Gastroesophageal sphincter (tissue), 4 donors: ENCODE measurements around the gene CARS2. TPM values are rescaled to one million over a fixed set of nuclear protein-coding genes. Genes with fewer than 3 reads are reported as not detected.

Source experiments
- ATAC-seq: fragments of 150-250 bp; one replicate; pipeline ENCODE4 v1.9.1; 2016; ENCODE audit warnings: mild to moderate bottlenecking, moderate library complexity
- H3K27ac ChIP-seq, 4 donors: fragments of 200-600 bp; sonication (generic) in 3 of 4; 1 replicate in 3 of 4; 2 replicates in 1 of 4; pipeline ENCODE4 v1.5.1; 2016 to 2019
- H3K27me3 ChIP-seq: fragments of 200-600 bp; sonication (generic); one replicate; pipeline ENCODE4 v1.5.1; 2019
- H3K36me3 ChIP-seq, 2 donors: fragments of 200-600 bp; sonication (generic); one replicate each; pipeline ENCODE4 v1.5.1; 2019; ENCODE audit warnings: control low read depth in 1 of 2
- H3K4me1 ChIP-seq, 3 donors: fragments of 200-600 bp; sonication (generic); 1 replicate in 2 of 3; 2 replicates in 1 of 3; pipeline ENCODE4 v1.5.1; 2016 to 2019; ENCODE audit warnings: control low read depth in 2 of 3
- H3K4me3 ChIP-seq, 2 donors: fragments of 200-600 bp; sonication (generic); one replicate each; pipeline ENCODE4 v1.5.1; 2019; ENCODE audit warnings: mild to moderate bottlenecking in 1 of 2, moderate library complexity in 1 of 2
- H3K9me3 ChIP-seq, 3 donors: fragments of 200-600 bp; sonication (generic); one replicate each; pipeline ENCODE4 v1.5.1; 2017 to 2019; ENCODE audit warnings: control low read depth in 2 of 3
- CTCF ChIP-seq, 4 experiments: fragments of 200-600 bp in 2 of 4; fragments of 450-650 bp in 2 of 4; sonication (generic) in 1 of 4; IDR thresholded peaks; one replicate each; pipeline ENCODE4 v1.5.1; 2017 to 2019; ENCODE audit warnings: antibody characterized with exemption in 4 of 4, mild to moderate bottlenecking in 2 of 4, moderate library complexity in 2 of 4
- EP300 ChIP-seq: sonication (generic); formaldehyde crosslinking; IDR thresholded peaks from one replicate; pipeline ENCODE4 v1.6.1; 2017; ENCODE audit warnings: antibody characterized with exemption, mild to moderate bottlenecking
- POLR2A ChIP-seq, 2 donors: fragments of 450-650 bp; IDR thresholded peaks; one replicate each; pipeline ENCODE4 v1.6.1; 2017; ENCODE audit warnings: antibody characterized with exemption in 2 of 2, mild to moderate bottlenecking in 2 of 2, moderate library complexity in 1 of 2
- POLR2AphosphoS5 ChIP-seq: sonication (generic); formaldehyde crosslinking; IDR thresholded peaks from one replicate; pipeline ENCODE4 v1.6.1; 2017; ENCODE audit warnings: antibody characterized with exemption
- WGBS, 2 donors: methylation state at CpG; one replicate each; pipeline ENCODE4 v1.1.5; 2018; ENCODE audit warnings: low coverage in 1 of 2; 5-methylcytosine and 5-hydroxymethylcytosine counted together
- total RNA-seq, 4 donors: library from RNA; depleted of rRNA; stranded (reverse); fragments of >200 nt; gene quantifications; one replicate each; pipeline ENCODE4 v1.1.0, GENCODE V29; 2016

The CARS2 gene
- total RNA-seq, 4 donors from 2014 or later, result 36.6 to 69.1 (median 53.8) TPM

GRCh38 chr13:110647365-110647737 is 58.6 kb downstream of the CARS2 start:
- no peak for ATAC-seq
- no peak overlapping the region for H3K4me3 ChIP-seq
- peaks cover 0 to 15% (median 5%) of the 10 kb centered on the region in 3 donors for H3K4me1 ChIP-seq
- TF ChIP-seq CTCF (IDR thresholded peaks at IDR 0.05) (no peak), POLR2AphosphoS5 (no peak), POLR2A (IDR thresholded peaks at IDR 0.05) (no peak), EP300 (no peak)
- 69% methylated on average over 7 of the region's 10 CpGs; no CpG with 5 or more reads in 1 of the 2 donors for WGBS, 2 donors
- H3K27ac ChIP-seq, result no peak overlapping the region
- H3K27me3 ChIP-seq, result no peaks in the 10 kb centered on the region
- peaks cover 0 to 75% of the 10 kb centered on the region in 2 donors for H3K36me3 ChIP-seq
- H3K9me3 ChIP-seq, result no peaks in the 10 kb centered on the region

GRCh38 chr13:110646442-110647364 is 59.2 kb downstream of the CARS2 start:
- TF ChIP-seq CTCF (IDR thresholded peaks at IDR 0.05), result no peak
- TF ChIP-seq POLR2A (IDR thresholded peaks at IDR 0.05), result no peak
- TF ChIP-seq EP300, result no peak
- TF ChIP-seq POLR2AphosphoS5, result no peak
- no peak for ATAC-seq
- Histone ChIP-seq H3K4me3 (no peak overlapping the region), H3K27ac (no peak overlapping the region), H3K36me3 (peaks cover 0 to 76% of the 10 kb centered on the region in 2 donors), H3K27me3 (no peaks in the 10 kb centered on the region), H3K9me3 (no peaks in the 10 kb centered on the region), H3K4me1 (peaks cover 0 to 17% (median 5%) of the 10 kb centered on the region in 3 donors)
- WGBS, 2 donors, result 86 to 100% methylated on average over 2 to 10 of the region's 29 CpGs

DNA sequence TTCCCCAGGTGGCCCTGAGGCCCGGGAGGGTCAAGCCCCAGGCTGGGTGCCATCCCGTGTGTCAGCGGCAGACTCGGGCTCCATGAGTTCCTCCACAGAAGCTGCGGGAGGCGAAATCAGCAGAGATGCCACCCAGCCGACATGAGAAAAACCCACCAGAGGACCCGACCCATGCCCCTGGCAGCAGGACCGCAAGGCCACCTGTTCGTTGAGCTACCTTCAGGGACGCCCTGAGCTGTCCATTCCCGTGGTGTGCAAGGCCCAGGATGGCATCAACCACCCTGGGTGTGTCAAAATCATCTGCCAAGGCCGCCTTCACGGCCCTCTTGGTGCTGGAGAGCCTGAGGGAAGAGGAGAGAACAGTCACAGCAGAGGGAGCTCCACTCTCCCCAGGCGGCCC is 60.2 kb downstream of the CARS2 start:
- H3K4me1 ChIP-seq, result peaks cover 0 to 26% (median 12%) of the 10 kb centered on the region in 3 donors
- no peak overlapping the region for H3K4me3 ChIP-seq
- peaks cover 0 to 80% of the 10 kb centered on the region in 2 donors for H3K36me3 ChIP-seq
- H3K9me3 ChIP-seq, result no peaks in the 10 kb centered on the region
- TF ChIP-seq EP300, result no peak
- no peak for TF ChIP-seq POLR2A (IDR thresholded peaks at IDR 0.05)
- TF ChIP-seq CTCF (IDR thresholded peaks at IDR 0.05), result no peak
- no peak for TF ChIP-seq POLR2AphosphoS5
- H3K27me3 ChIP-seq, result no peaks in the 10 kb centered on the region
- WGBS, 2 donors, result 67% methylated on average over 1 of the region's 15 CpGs; no CpG with 5 or more reads in 1 of the 2 donors
- H3K27ac ChIP-seq, result no peak overlapping the region
- ATAC-seq, result no peak

GRCh38 chr13:110644892-110645521 is 60.9 kb downstream of the CARS2 start:
- ATAC-seq, result peak; percentile 64
- peak; percentile 26 for TF ChIP-seq POLR2AphosphoS5
- peak in 2 of 4 experiments; percentile 20 to 53 for TF ChIP-seq CTCF (IDR thresholded peaks at IDR 0.05)
- TF ChIP-seq EP300, result no peak
- WGBS, 2 donors, result 9% methylated on average over 6 of the region's 28 CpGs; no CpG with 5 or more reads in 1 of the 2 donors
- peaks cover 0 to 80% of the 10 kb centered on the region in 2 donors for H3K36me3 ChIP-seq
- peaks cover 0 to 33% (median 15%) of the 10 kb centered on the region in 3 donors for H3K4me1 ChIP-seq
- H3K27me3 ChIP-seq, result no peaks in the 10 kb centered on the region
- peak overlapping the region in 3 of 4 donors; percentile 2 to 50 (median 40) for H3K27ac ChIP-seq
- H3K4me3 ChIP-seq, result no peak overlapping the region
- no peaks in the 10 kb centered on the region for H3K9me3 ChIP-seq
